Activated naive CD8-positive, alpha-beta T cell treated with anti-CD3 and anti-CD28 coated beads, Interleukin-2, amount 10 ng/mL, durations not matched to agents 7 days and 5 days (primary cell): ENCODE data around the gene ADAMTS10. TPM values are rescaled to one million over a fixed set of nuclear protein-coding genes. Genes with fewer than 3 reads are reported as not detected.
"Not testable (repeated sequence)": the region's sequence is repeated elsewhere in the genome, so short reads cannot be mapped to it uniquely, and the experiment has no call there.

Experiments
- ATAC-seq: fragments of 150-1000 bp; cut with Tn5 transposase; one replicate; pipeline ENCODE4 v1.10.0; 2021; ENCODE audit warnings: low read depth, moderate library complexity
- POLR2A ChIA-PET: fragments of 350-600 bp; sonication (Branson Sonifier 250); formaldehyde crosslinking; loops from one replicate; lab custom pipeline; 2021; ENCODE audit warnings: antibody characterized with exemption; lab: Charles Lee
- DNase-seq: peaks from one replicate; pipeline ENCODE4 v3.0.0; 2021
- H3K27ac Mint-ChIP-seq: one replicate; pipeline ENCODE4 v1.8.0; 2022; ENCODE audit warnings: mild to moderate bottlenecking, mixed read lengths
- H3K27me3 Mint-ChIP-seq: one replicate; pipeline ENCODE4 v1.8.0; 2022; ENCODE audit warnings: mild to moderate bottlenecking, moderate library complexity, mixed read lengths
- H3K36me3 Mint-ChIP-seq: one replicate; pipeline ENCODE4 v1.8.0; 2021; ENCODE audit warnings: mild to moderate bottlenecking, mixed read lengths
- H3K4me1 Mint-ChIP-seq: one replicate; pipeline ENCODE4 v1.8.0; 2021; ENCODE audit warnings: mixed read lengths
- H3K4me3 Mint-ChIP-seq: one replicate; pipeline ENCODE4 v1.8.0; 2022; ENCODE audit warnings: mild to moderate bottlenecking, moderate library complexity, mixed read lengths
- H3K9me3 Mint-ChIP-seq: one replicate; pipeline ENCODE4 v1.8.0; 2021; ENCODE audit warnings: mixed read lengths
- total RNA-seq, 2 experiments: library from RNA; stranded (reverse); gene quantifications; one replicate each; pipeline ENCODE4 v1.2.3, GENCODE V29; 2021

ADAMTS10 gene
- total RNA-seq, 2 experiments from 2014 or later, result 40.3 to 41.3 TPM

- no peak for ATAC-seq
These were observed 33.3 kb downstream of the ADAMTS10 start, which contains the start of gene MYO1F for GRCh38 chr19:8577247-8577646. Gene MYO1F (minus strand): TSS chr19:8577442. CDS start chr19:8577309, 133 bp downstream.

GRCh38 chr19:8576273-8576993 is 34.1 kb downstream of the ADAMTS10 start:
- H3K27me3 Mint-ChIP-seq, result peaks cover 2% of the 10 kb centered on the region
- peaks cover 41% of the 10 kb centered on the region for H3K36me3 Mint-ChIP-seq
- H3K9me3 Mint-ChIP-seq, result no peaks in the 10 kb centered on the region
- H3K27ac Mint-ChIP-seq, result peak overlapping the region; percentile 94
- peak overlapping the region; percentile 99 for H3K4me3 Mint-ChIP-seq
- H3K4me1 Mint-ChIP-seq, result peaks cover 46% of the 10 kb centered on the region
- peak; percentile 50 for DNase-seq
- POLR2A ChIA-PET, result interaction anchor here (0.6 to 8.4 kb wide), 8 partner anchors 10 to 186 kb away, joined by 3 to 107 read pairs (median 4); partner anchors contain the start of genes PRAM1, RAB11B and ZNF414
- ATAC-seq, result peak; percentile 29

More at GRCh38 chr19:8577247-8577646, 33.3 kb downstream of the ADAMTS10 start, which contains the start of gene MYO1F:
- Mint-ChIP-seq H3K4me1 (peaks cover 42% of the 10 kb centered on the region), H3K9me3 (no peaks in the 10 kb centered on the region), H3K4me3 (peak within 1 kb of the TSS; percentile 99), H3K27ac (peak within 1 kb of the TSS; percentile 94), H3K36me3 (peaks cover 39% of the 10 kb centered on the region), H3K27me3 (peaks cover 2% of the 10 kb centered on the region)
- POLR2A ChIA-PET, result interaction anchor here (0.9 to 8.4 kb wide), 8 partner anchors 8 to 187 kb away, joined by 3 to 107 read pairs (median 5); partner anchors contain the start of genes PRAM1, RAB11B and ZNF414
- peak; percentile 46 for DNase-seq

GRCh38 chr19:8575467-8575997 is 35.0 kb downstream of the ADAMTS10 start:
- Mint-ChIP-seq H3K36me3 (peaks cover 45% of the 10 kb centered on the region), H3K27me3 (peaks cover 2% of the 10 kb centered on the region), H3K4me3 (peak overlapping the region; percentile 99), H3K9me3 (no peaks in the 10 kb centered on the region), H3K27ac (peak overlapping the region; percentile 94), H3K4me1 (peaks cover 53% of the 10 kb centered on the region)
- peak; percentile 40 for DNase-seq
- POLR2A ChIA-PET, result interaction anchor here (8.4 kb wide), 1 partner anchor 60 kb away, joined by 107 read pairs; the partner anchor contains the start of gene ZNF414
- ATAC-seq, result peak; percentile 32

- Mint-ChIP-seq H3K4me1 (peaks cover 62% of the 10 kb centered on the region), H3K36me3 (peaks cover 45% of the 10 kb centered on the region), H3K4me3 (peak overlapping the region; percentile 99), H3K27ac (peak overlapping the region; percentile 30)
- not testable (repeated sequence) for ATAC-seq, DNase-seq, H3K9me3 Mint-ChIP-seq, H3K27me3 Mint-ChIP-seq
- POLR2A ChIA-PET, result interaction anchor here (0.7 to 8.4 kb wide), 3 partner anchors 59 to 90 kb away, joined by 3 to 107 read pairs (median 4); partner anchors contain the start of gene ZNF414
These were observed 35.9 kb downstream of the ADAMTS10 start for GRCh38 chr19:8574619-8574922.

- POLR2A ChIA-PET, result no interaction called here
- DNase-seq, result no peak
- Mint-ChIP-seq H3K27ac (peak overlapping the region; percentile 73), H3K27me3 (no peaks in the 10 kb centered on the region), H3K4me3 (peak overlapping the region; percentile 99), H3K9me3 (no peaks in the 10 kb centered on the region), H3K4me1 (peaks cover 66% of the 10 kb centered on the region), H3K36me3 (peaks cover 49% of the 10 kb centered on the region)
- ATAC-seq, result no peak
These were observed 37.2 kb downstream of the ADAMTS10 start for GRCh38 chr19:8573316-8573715.

GRCh38 chr19:8571006-8571411 is 39.5 kb downstream of the ADAMTS10 start:
- H3K27ac Mint-ChIP-seq, result peak overlapping the region; percentile 97
- POLR2A ChIA-PET, result interaction anchor here (0.5 to 3.0 kb wide), 11 partner anchors 9 to 180 kb away, joined by 3 to 60 read pairs (median 5); partner anchors contain the start of genes HNRNPM and ZNF414
- DNase-seq (peak; percentile 68), ATAC-seq (peak; percentile 61)
- no peaks in the 10 kb centered on the region for H3K27me3 Mint-ChIP-seq
- H3K9me3 Mint-ChIP-seq, result no peaks in the 10 kb centered on the region
- peaks cover 48% of the 10 kb centered on the region for H3K36me3 Mint-ChIP-seq
- H3K4me1 Mint-ChIP-seq, result peaks cover 69% of the 10 kb centered on the region
- H3K4me3 Mint-ChIP-seq, result peak overlapping the region; percentile 83

- peaks cover 40% of the 10 kb centered on the region for H3K36me3 Mint-ChIP-seq
- ATAC-seq (peak; percentile 91), DNase-seq (peak; percentile 72)
- H3K27me3 Mint-ChIP-seq, result no peaks in the 10 kb centered on the region
- H3K4me1 Mint-ChIP-seq, result peaks cover 62% of the 10 kb centered on the region
- peak overlapping the region; percentile 97 for H3K27ac Mint-ChIP-seq
- H3K4me3 Mint-ChIP-seq, result peak overlapping the region; percentile 83
- POLR2A ChIA-PET, result interaction anchor here (0.5 to 1.9 kb wide), 14 partner anchors 9 to 226 kb away, joined by 3 to 20 read pairs (median 3); partner anchors contain the start of gene ZNF414
- H3K9me3 Mint-ChIP-seq, result no peaks in the 10 kb centered on the region
These were observed 41.3 kb downstream of the ADAMTS10 start for GRCh38 chr19:8569066-8569771.

GRCh38 chr19:8567522-8568172 is 42.9 kb downstream of the ADAMTS10 start:
- Mint-ChIP-seq H3K36me3 (peaks cover 28% of the 10 kb centered on the region), H3K9me3 (no peaks in the 10 kb centered on the region), H3K27ac (peak overlapping the region; percentile 68), H3K4me1 (peaks cover 50% of the 10 kb centered on the region), H3K4me3 (no peak overlapping the region), H3K27me3 (no peaks in the 10 kb centered on the region)
- ATAC-seq (no peak), DNase-seq (no peak)
- POLR2A ChIA-PET, result interaction anchor here (0.7 to 1.9 kb wide), 4 partner anchors 10 to 112 kb away, joined by 3 to 20 read pairs (median 6); partner anchors contain the start of gene ZNF414

- H3K27me3 Mint-ChIP-seq, result no peaks in the 10 kb centered on the region
These were observed 43.7 kb downstream of the ADAMTS10 start for GRCh38 chr19:8566855-8567254.

GRCh38 chr19:8564866-8565265 is 45.6 kb downstream of the ADAMTS10 start:
- H3K9me3 Mint-ChIP-seq, H3K4me3 Mint-ChIP-seq, H3K27me3 Mint-ChIP-seq, H3K27ac Mint-ChIP-seq, POLR2A ChIA-PET, ATAC-seq, DNase-seq: not testable (repeated sequence)
- peaks cover 34% of the 10 kb centered on the region for H3K4me1 Mint-ChIP-seq
- peaks cover 26% of the 10 kb centered on the region for H3K36me3 Mint-ChIP-seq

More at GRCh38 chr19:8566855-8567254, 43.7 kb downstream of the ADAMTS10 start:
- DNase-seq (no peak), ATAC-seq (no peak)
- H3K4me3 Mint-ChIP-seq, result no peak overlapping the region
- peaks cover 42% of the 10 kb centered on the region for H3K4me1 Mint-ChIP-seq
- H3K27ac Mint-ChIP-seq, result no peak overlapping the region
- H3K36me3 Mint-ChIP-seq, result peaks cover 22% of the 10 kb centered on the region
- POLR2A ChIA-PET, result interaction anchor here (0.7 kb wide), 3 partner anchors 10 to 111 kb away, joined by 5 to 7 read pairs (median 5); no protein-coding TSS in a partner anchor
- H3K9me3 Mint-ChIP-seq, result no peaks in the 10 kb centered on the region

- H3K4me3 Mint-ChIP-seq, result no peak overlapping the region
- ATAC-seq, result no peak
- H3K27ac Mint-ChIP-seq, result peak overlapping the region; percentile 68
- peaks cover 23% of the 10 kb centered on the region for H3K4me1 Mint-ChIP-seq
- POLR2A ChIA-PET, result no interaction called here
- H3K9me3 Mint-ChIP-seq, result no peaks in the 10 kb centered on the region
- no peaks in the 10 kb centered on the region for H3K27me3 Mint-ChIP-seq
- no peak for DNase-seq
- peaks cover 33% of the 10 kb centered on the region for H3K36me3 Mint-ChIP-seq
These were observed 49.3 kb downstream of the ADAMTS10 start for GRCh38 chr19:8561075-8561764.

GRCh38 chr19:8558325-8558724 is 52.2 kb downstream of the ADAMTS10 start:
- ATAC-seq (no peak), DNase-seq (no peak)
- Mint-ChIP-seq H3K9me3 (no peaks in the 10 kb centered on the region), H3K27ac (peak overlapping the region; percentile 31), H3K4me3 (no peak overlapping the region), H3K36me3 (peaks cover 34% of the 10 kb centered on the region), H3K4me1 (peaks cover 18% of the 10 kb centered on the region), H3K27me3 (no peaks in the 10 kb centered on the region)
- POLR2A ChIA-PET, result interaction anchor here (0.8 kb wide), 1 partner anchor 11 kb away, joined by 3 read pairs; no protein-coding TSS in a partner anchor
